Right lobe of liver (tissue), 4 donors: ENCODE measurements around the gene ZSCAN12.

Experiments used
- CTCF ChIP-seq, 4 donors: fragments of 200-600 bp in 3 of 4; fragments of 450-650 bp in 1 of 4; IDR thresholded peaks; one replicate each; pipeline versions ENCODE4 v1.5.1 to v1.8.0; 2016 to 2022; ENCODE audit warnings: antibody characterized with exemption in 4 of 4, mild to moderate bottlenecking in 2 of 4
- POLR2A ChIP-seq: fragments of 450-650 bp; IDR thresholded peaks from one replicate; pipeline ENCODE4 v1.6.1; 2017; ENCODE audit warnings: antibody characterized with exemption, mild to moderate bottlenecking
- donor health status: DM: no; HTN: no; CAD: no.
- donor health status: DM: no; HTN: no; CAD: no.
- donor health status: DM: no; HTN: yes; CAD: no.

DNA sequence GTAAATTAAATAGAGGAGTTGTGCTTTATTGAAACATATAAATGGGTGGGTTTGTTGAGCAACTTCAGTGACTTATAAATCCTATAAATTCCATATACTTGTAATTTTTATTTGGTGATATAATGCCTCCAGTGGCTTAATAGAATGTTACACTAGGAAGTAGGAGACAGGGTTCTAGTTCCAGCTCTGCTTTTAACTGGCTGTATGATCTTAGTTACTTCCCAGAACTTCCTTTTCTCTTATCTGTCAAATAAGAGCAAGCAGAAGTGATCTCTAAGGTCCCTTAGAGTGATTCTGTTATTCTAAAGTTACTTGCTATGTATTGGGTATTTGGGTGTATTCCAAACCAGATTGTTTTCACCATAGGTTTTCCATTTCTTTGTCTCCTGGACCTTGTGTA is 33.6 kb upstream of the ZSCAN12 start:
- TF ChIP-seq POLR2A = no peak
- no peak for TF ChIP-seq CTCF (IDR thresholded peaks at IDR 0.05)
